B cell (primary cell): ENCODE data around the gene TCF12. TPM values are rescaled to one million over a fixed set of nuclear protein-coding genes. Genes with fewer than 3 reads are reported as not detected.

Experiments
- ATAC-seq: fragments of 200-7000 bp; cut with Tn5 transposase; one replicate; pipeline ENCODE4 v1.10.0; 2021; ENCODE audit warnings: low read depth, mild to moderate bottlenecking, moderate number of reproducible peaks, moderate library complexity
- CTCF ChIA-PET: fragments of 350-600 bp; sonication (Branson Sonifier 250); formaldehyde crosslinking; loops from one replicate; lab custom pipeline; 2021; ENCODE audit warnings: antibody characterized with exemption, inconsistent platforms; lab: Charles Lee
- POLR2A ChIA-PET: fragments of 350-600 bp; sonication (Branson Sonifier 250); formaldehyde crosslinking; loops from one replicate; lab custom pipeline; 2021; ENCODE audit warnings: antibody characterized with exemption; lab: Charles Lee
- DNase-seq: peaks from one replicate; pipeline ENCODE4 v3.0.0; 2013
- H2AFZ ChIP-seq: 2 replicates; pipeline ENCODE4 v1.6.1; 2012; ENCODE audit warnings: mild to moderate bottlenecking, low read depth, low read length; ENCODE audit not compliant: insufficient read depth, poor library complexity, severe bottlenecking
- H3K27ac ChIP-seq, 2 donors: 1 replicate in 1 of 2; 2 replicates in 1 of 2; pipeline ENCODE4 v1.5.1; 2012 to 2013; ENCODE audit warnings: low read length in 2 of 2, mild to moderate bottlenecking in 2 of 2, moderate library complexity in 1 of 2
- H3K27me3 ChIP-seq, 4 experiments: fragments of 200-600 bp in 1 of 4; sonication (generic) in 1 of 4; replicated peaks in 1 of 4; 1 replicate in 2 of 4; 2 replicates in 2 of 4; pipeline versions ENCODE4 v1.6.1 to v1.7.0; 2013 to 2016; ENCODE audit warnings: low read length in 3 of 4, mild to moderate bottlenecking in 2 of 4, mixed read lengths in 1 of 4, moderate library complexity in 1 of 4; ENCODE audit not compliant: insufficient read depth in 4 of 4, control insufficient read depth in 3 of 4; ENCODE audit errors: control extremely low read depth in 1 of 4
- H3K36me3 ChIP-seq, 2 experiments: replicated peaks in 1 of 2; 1 replicate in 1 of 2; 2 replicates in 1 of 2; pipeline versions ENCODE4 v1.6.1 to v1.7.1; 2013; ENCODE audit warnings: low read length in 1 of 2; ENCODE audit not compliant: insufficient read depth in 2 of 2, control insufficient read depth in 1 of 2; ENCODE audit errors: control extremely low read depth in 1 of 2, extremely low read depth in 1 of 2
- H3K4me1 ChIP-seq, 2 donors: fragments of 200-600 bp in 1 of 2; sonication (generic) in 1 of 2; 1 replicate in 1 of 2; 2 replicates in 1 of 2; pipeline versions ENCODE4 v1.5.1 to v1.6.1; 2013 to 2017; ENCODE audit warnings: low read length in 2 of 2; ENCODE audit not compliant: control insufficient read depth in 2 of 2, insufficient read depth in 2 of 2
- H3K4me2 ChIP-seq: replicated peaks from 2 replicates; pipeline ENCODE3; 2012; ENCODE audit warnings: mild to moderate bottlenecking, low read depth, low read length; ENCODE audit not compliant: poor library complexity, severe bottlenecking
- H3K4me3 ChIP-seq, 5 experiments: fragments of 200-600 bp in 1 of 5; sonication (generic) in 1 of 5; 1 replicate in 3 of 5; 2 replicates in 2 of 5; pipeline versions ENCODE4 v1.5.1 to v1.7.0; 2011 to 2016; ENCODE audit warnings: low read length in 4 of 5, mild to moderate bottlenecking in 4 of 5, low read depth in 2 of 5, control low read depth in 1 of 5, moderate library complexity in 1 of 5; ENCODE audit not compliant: insufficient read depth in 1 of 5; ENCODE audit errors: control extremely low read depth in 1 of 5, extremely low read depth in 1 of 5
- H3K79me2 ChIP-seq: fragments of 200-600 bp; sonication (generic); one replicate; pipeline ENCODE4 v1.6.0; 2016; ENCODE audit warnings: low read length; ENCODE audit not compliant: control insufficient read depth, insufficient read depth
- H3K9ac ChIP-seq: fragments of 200-600 bp; sonication (generic); 2 replicates; pipeline ENCODE4 v1.6.1; 2017; ENCODE audit warnings: mild to moderate bottlenecking, low read length, moderate library complexity
- H3K9me3 ChIP-seq, 3 donors: one replicate each; pipeline versions ENCODE4 v1.6.1 to v1.7.1; 2013; ENCODE audit warnings: low read length in 2 of 3; ENCODE audit not compliant: control insufficient read depth in 2 of 3, insufficient read depth in 1 of 3; ENCODE audit errors: control extremely low read depth in 1 of 3
- H4K20me1 ChIP-seq: 2 replicates; pipeline ENCODE4 v1.6.0; 2012; ENCODE audit warnings: mild to moderate bottlenecking, low read length; ENCODE audit not compliant: insufficient read depth, control insufficient read depth, poor library complexity, severe bottlenecking
- H3K27ac Mint-ChIP-seq: one replicate; pipeline ENCODE4 v1.8.0; 2021; ENCODE audit warnings: mixed read lengths
- H3K27me3 Mint-ChIP-seq: one replicate; pipeline ENCODE4 v1.8.0; 2021; ENCODE audit warnings: mixed read lengths
- H3K4me1 Mint-ChIP-seq: one replicate; pipeline ENCODE4 v1.8.0; 2021; ENCODE audit warnings: mixed read lengths
- H3K4me3 Mint-ChIP-seq: one replicate; pipeline ENCODE4 v1.8.0; 2021; ENCODE audit warnings: mixed read lengths
- H3K9me3 Mint-ChIP-seq: one replicate; pipeline ENCODE4 v1.8.0; 2022; ENCODE audit warnings: mixed read lengths; ENCODE audit not compliant: insufficient read depth
- EZH2 ChIP-seq: IDR thresholded peaks from 2 replicates; pipeline ENCODE4 v1.6.1; 2012; ENCODE audit warnings: borderline replicate concordance, low read depth, mild to moderate bottlenecking, moderate library complexity, low read length; ENCODE audit not compliant: insufficient read depth, poor library complexity, severe bottlenecking
- intact Hi-C: fragments of 100-400 bp; cut with micrococcal nuclease; formaldehyde crosslinking; loops from one replicate; pipeline ENCODE4 v1.10.0; 2022
- polyA plus RNA-seq: library from polyadenylated mRNA; depleted of rRNA; stranded (reverse); fragments of >200 nt; gene quantifications from 2 replicates; pipeline ENCODE4 v1.2.3, GENCODE V29; 2012
- total RNA-seq, 2 donors: library from RNA; stranded (reverse); fragments of 120-200 nt in 1 of 2; gene quantifications; 1 replicate in 1 of 2; 2 replicates in 1 of 2; pipeline versions ENCODE4 v1.2.3 to v1.2.4, GENCODE V29; 2013 to 2022
- TF ChIP-seq, protein P1 (sequence below): fragments of 200-600 bp; IDR thresholded peaks from one replicate; pipeline ENCODE4 v1.8.0; 2022; ENCODE audit warnings: antibody characterized with exemption, mild to moderate bottlenecking

TCF12 gene
- total and polyA plus RNA-seq, 2 donors (not counting 1 experiment from before 2014, with no cell fraction given), result 27.1 to 131 TPM

DNA sequence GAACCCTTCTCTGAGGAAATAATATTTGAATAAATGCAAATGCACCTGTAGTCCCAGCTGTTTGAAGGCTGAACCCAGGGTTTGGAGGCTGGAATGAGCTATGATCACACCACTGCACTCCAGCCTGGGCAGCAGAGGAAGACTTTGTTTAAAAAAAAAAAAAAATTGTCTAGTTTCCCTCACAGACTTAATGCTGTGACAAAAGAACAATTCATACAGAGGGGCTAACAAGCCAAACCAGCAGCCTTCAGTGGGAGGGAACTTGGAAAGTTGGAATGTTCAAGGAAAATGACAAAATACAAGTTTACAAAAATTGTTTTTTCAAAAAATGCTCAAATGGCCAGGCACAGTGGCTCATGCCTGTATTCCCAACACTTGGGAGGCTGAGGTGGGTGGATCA lies 229.8 kb downstream of the TCF12 start:
- Histone ChIP-seq H2AFZ (no peak overlapping the region), H3K4me3 (no peak overlapping the region), H3K4me2 (no peak overlapping the region), H3K4me1 (peaks cover 12 to 15% of the 10 kb centered on the region in 2 donors), H3K27ac (no peak overlapping the region), H4K20me1 (no peaks in the 10 kb centered on the region), H3K9ac (no peak overlapping the region), H3K36me3 (peaks cover 0 to 5% of the 10 kb centered on the region in 2 experiments), H3K9me3 (peaks cover 0 to 15% (median 11%) of the 10 kb centered on the region in 3 donors), H3K27me3 (no peaks in the 10 kb centered on the region), H3K79me2 (peaks cover 4% of the 10 kb centered on the region)
- no peak for TF ChIP-seq EZH2
- TF ChIP-seq, protein P1, sequence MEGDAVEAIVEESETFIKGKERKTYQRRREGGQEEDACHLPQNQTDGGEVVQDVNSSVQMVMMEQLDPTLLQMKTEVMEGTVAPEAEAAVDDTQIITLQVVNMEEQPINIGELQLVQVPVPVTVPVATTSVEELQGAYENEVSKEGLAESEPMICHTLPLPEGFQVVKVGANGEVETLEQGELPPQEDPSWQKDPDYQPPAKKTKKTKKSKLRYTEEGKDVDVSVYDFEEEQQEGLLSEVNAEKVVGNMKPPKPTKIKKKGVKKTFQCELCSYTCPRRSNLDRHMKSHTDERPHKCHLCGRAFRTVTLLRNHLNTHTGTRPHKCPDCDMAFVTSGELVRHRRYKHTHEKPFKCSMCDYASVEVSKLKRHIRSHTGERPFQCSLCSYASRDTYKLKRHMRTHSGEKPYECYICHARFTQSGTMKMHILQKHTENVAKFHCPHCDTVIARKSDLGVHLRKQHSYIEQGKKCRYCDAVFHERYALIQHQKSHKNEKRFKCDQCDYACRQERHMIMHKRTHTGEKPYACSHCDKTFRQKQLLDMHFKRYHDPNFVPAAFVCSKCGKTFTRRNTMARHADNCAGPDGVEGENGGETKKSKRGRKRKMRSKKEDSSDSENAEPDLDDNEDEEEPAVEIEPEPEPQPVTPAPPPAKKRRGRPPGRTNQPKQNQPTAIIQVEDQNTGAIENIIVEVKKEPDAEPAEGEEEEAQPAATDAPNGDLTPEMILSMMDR, result no peak
- intact Hi-C loops, result no loop called here
- H3K27me3 Mint-ChIP-seq, result no peaks in the 10 kb centered on the region
- ChIA-PET POLR2A (interaction anchor here (0.7 kb wide), 1 partner anchor 161 kb away, joined by 5 read pairs; no protein-coding TSS in a partner anchor), CTCF (interaction anchor here (1.1 to 10.9 kb wide), 8 partner anchors 12 to 394 kb away, joined by 3 to 323 read pairs (median 16); no protein-coding TSS in a partner anchor)
- no peak for ATAC-seq
- H3K9me3 Mint-ChIP-seq, result peaks cover 9% of the 10 kb centered on the region
- peaks cover 20% of the 10 kb centered on the region for H3K4me1 Mint-ChIP-seq
- H3K4me3 Mint-ChIP-seq, result no peak overlapping the region
- H3K27ac Mint-ChIP-seq, result no peak overlapping the region
- no peak for DNase-seq

DNA sequence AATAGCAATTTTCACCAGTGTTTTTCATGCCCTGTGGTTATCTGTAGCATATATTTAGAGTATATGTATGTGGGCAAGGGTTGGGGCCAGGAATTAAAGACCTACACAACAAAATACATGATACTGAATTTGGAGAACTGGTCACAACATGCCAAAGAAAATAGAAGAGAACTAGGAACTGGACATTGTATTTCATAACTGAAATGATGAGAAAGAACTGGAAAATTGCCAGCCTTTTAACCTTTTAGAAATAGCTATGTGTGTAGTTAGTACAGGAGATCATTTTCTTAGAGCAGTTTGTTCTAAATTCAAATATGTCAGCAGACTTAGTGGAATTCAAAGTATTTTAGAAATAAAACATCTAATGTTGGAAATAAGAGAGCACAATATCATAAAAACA lies 230.8 kb downstream of the TCF12 start:
- no peak overlapping the region for H3K4me3 ChIP-seq
- H3K4me2 ChIP-seq, result no peak overlapping the region
- H3K4me1 ChIP-seq, result peaks cover 12 to 15% of the 10 kb centered on the region in 2 donors
- no peak overlapping the region for H2AFZ ChIP-seq
- TF ChIP-seq, protein P1, result no peak
- no peak for TF ChIP-seq EZH2
- ATAC-seq (no peak), DNase-seq (no peak)
- no peak overlapping the region for H3K9ac ChIP-seq
- Mint-ChIP-seq H3K27ac (no peak overlapping the region), H3K4me3 (no peak overlapping the region), H3K9me3 (peaks cover 9% of the 10 kb centered on the region), H3K4me1 (peaks cover 27% of the 10 kb centered on the region), H3K27me3 (no peaks in the 10 kb centered on the region)
- CTCF ChIA-PET, result interaction anchor here (1.1 to 10.9 kb wide), 3 partner anchors 158 to 393 kb away, joined by 3 to 323 read pairs (median 210); no protein-coding TSS in a partner anchor
- H3K27ac ChIP-seq, result no peak overlapping the region
- peaks cover 10% of the 10 kb centered on the region for H3K79me2 ChIP-seq
- H3K27me3 ChIP-seq, result no peaks in the 10 kb centered on the region
- peaks cover 0 to 15% (median 14%) of the 10 kb centered on the region in 3 donors for H3K9me3 ChIP-seq
- H4K20me1 ChIP-seq, result no peaks in the 10 kb centered on the region
- POLR2A ChIA-PET, result interaction anchor here (0.7 kb wide), 1 partner anchor 160 kb away, joined by 5 read pairs; no protein-coding TSS in a partner anchor
- intact Hi-C loops, result no loop called here
- peaks cover 0 to 5% of the 10 kb centered on the region in 2 experiments for H3K36me3 ChIP-seq
